ENCODE data around the gene NNT.

- TF ChIP-seq CTCF (conservative IDR thresholded peaks at IDR 0.05) (no peak), EZH2 (IDR thresholded peaks at IDR 0.05; ENCODE audit: low read depth) (no peak)
Measured at GRCh38 chr5:43643327-43643726, 40.3 kb downstream of the NNT start.

Data from PC-9 (cell line).